ENCODE data around the gene STT3B.
"Not testable (repeated sequence)": the region's sequence is repeated elsewhere in the genome, so short reads cannot be mapped to it uniquely, and the experiment has no call there.

The STT3B gene

DNA sequence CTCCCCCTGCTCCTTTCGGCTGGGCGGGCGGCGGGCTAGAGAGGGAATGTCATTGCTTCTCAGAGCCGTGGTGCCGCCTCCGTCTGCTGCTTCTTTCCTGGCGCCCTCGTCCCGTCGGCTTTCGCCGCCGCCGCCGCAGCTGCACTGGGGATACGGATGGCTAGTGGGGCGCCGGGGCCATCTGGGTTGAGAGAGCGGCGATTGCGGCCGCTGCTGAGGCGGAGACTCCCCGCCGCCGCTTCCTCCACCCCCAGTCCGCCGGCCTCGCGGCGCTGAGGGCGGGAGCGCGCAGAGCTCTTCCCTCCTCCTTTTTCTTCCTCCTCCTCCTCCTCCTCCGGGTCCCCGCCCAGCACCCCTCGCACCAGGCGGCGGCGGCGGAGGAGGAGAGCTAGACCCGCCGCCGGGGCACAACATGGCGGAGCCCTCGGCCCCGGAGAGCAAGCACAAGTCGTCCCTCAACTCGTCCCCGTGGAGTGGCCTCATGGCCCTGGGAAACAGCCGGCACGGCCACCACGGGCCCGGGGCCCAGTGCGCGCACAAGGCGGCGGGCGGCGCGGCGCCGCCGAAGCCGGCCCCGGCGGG lies at the start of gene STT3B:
TSS of gene STT3B (plus strand) at position 339 of the 582 bp plus-strand sequence. CDS start at position 413, 74 bp downstream.
- DNase-seq (ENCODE audit: low read depth, low spot score): no peak

DNA sequence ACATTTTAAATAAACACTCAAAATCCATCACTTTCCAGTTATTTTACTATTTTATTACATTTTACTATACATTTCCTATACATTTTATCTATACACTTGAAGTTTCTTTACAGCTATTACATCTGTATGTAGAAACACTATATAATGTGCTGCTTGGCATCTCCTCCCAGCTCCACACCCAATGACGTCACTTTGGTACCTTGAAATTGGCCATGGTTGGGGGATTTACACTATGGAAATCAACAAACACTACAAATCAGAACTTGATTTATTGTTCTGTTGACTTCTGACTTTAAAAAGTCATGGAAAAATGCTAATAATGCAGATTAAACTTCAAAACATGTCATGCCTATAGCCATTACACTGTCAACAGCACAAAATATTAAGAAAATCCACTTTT lies 48.9 kb upstream of the STT3B start:
- DNase-seq (ENCODE audit: low read depth, low spot score): no peak

DNA sequence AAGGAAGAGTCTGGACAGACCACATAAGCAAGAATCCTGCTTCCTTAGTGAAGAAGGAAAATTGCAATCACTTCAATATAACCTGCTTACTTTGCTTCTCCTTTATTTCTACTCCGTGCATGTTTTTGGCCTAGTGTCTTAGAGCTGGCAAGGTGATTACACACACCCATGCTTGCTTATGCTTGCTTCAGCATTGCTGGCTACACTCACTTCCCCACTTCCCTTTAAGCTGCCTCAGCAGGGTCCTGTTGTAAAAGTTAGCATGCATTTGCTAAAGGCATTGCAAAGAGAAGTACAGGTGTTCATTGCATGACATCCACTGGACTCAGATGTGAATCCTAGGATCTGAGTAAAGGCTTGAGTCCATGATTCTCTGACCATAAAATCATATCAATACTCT lies 47.5 kb upstream of the STT3B start:
- no peak for DNase-seq (ENCODE audit: low read depth, low spot score)

DNA sequence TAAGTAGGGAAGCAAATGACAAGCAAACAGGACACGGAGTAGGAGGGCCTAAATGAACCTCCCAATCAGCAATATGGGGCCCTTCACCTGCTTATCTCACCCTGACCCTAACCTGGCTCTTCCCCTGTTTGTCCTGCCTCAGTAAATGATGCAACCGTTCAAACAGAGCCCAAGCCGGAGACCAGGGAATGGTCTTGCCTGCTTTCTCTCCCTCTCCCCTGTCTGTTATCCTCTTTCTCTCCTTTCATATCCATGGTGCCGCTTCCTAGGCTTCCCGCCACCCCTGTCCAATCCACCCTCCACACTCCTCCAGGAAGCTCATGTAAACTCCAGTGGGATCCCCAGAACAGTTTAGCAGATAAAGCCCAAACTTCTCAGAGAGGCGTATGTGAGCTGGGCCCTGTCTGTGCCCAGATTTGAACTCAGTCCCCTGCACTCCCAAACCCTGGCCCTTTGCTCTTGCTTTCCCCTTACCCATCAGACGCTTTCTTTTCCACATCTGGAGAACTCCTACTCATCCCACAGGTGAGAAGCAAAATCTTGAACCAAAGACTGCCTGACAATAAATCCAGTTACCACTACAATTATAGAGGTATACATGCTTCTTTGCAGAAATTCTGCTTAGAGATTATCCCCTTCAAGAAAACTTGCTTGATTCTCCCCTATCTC lies 45.7 kb upstream of the STT3B start:
- DNase-seq (ENCODE audit: low read depth, low spot score): no peak

DNA sequence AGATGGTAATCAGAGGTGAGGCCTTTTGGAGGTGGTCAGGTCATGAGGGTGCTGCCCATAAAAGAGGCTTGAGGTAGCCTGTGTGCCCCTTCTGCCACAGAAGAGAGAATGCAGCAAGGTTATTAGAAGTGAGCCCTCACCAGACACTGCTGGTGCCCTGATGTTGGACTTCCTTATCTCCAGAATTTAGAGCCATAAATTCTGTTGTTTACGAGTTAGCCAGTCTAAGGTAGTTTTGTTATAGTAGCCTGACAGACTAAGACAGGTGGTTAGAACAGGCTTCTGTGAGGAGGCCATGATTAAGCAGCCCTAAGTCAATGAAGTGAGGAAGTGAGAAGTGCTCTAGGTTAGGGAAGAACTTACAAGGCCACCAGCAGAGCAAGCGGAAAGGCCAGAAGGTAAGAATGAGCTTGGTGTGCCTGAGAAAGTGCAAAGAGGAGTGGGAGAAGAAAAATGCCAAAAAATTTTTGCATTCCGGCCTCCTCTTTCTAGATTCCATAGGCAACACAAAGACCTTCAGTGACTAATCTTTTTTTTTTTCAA lies 44.2 kb upstream of the STT3B start:
- DNase-seq (ENCODE audit: low read depth, low spot score): no peak

DNA sequence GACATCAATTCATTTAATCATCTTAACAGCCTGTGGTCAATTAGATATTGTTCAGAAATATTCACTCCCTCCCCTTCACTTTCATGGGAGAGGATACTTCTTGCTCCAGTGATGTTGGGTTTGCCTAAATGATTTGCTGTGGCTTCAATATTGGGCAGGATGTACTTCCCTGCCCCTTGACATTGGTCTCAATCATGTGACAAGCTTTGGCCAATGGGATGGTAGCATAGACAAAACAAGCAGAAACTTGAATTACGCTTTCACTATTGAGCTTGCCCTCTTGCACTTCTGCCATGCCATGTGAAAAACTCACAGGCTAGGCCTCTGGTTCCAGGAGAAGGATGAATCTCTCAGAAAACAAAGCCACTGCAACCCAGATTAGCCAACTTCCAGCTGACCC lies 42.2 kb upstream of the STT3B start:
- DNase-seq (ENCODE audit: low read depth, low spot score): no peak

DNA sequence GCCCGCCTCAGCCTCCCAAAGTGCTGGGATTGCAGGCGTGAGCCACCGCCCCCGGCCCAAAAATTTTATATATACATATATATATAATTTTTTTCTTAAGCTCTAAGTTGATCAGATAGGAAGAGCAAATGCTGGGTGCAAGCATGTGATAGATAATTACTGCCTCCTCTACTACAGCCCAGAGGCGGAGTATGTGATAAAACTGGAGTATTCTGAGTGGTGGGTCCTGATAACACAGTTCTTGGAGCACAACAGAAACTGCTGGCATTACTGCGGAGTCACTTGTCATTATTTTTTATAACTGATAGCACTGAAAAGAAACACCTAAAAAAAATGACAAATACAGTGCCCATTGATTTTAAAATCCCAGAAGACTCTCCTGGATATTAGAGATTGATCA lies 41.1 kb upstream of the STT3B start:
- no peak for DNase-seq (ENCODE audit: low read depth, low spot score)

DNA sequence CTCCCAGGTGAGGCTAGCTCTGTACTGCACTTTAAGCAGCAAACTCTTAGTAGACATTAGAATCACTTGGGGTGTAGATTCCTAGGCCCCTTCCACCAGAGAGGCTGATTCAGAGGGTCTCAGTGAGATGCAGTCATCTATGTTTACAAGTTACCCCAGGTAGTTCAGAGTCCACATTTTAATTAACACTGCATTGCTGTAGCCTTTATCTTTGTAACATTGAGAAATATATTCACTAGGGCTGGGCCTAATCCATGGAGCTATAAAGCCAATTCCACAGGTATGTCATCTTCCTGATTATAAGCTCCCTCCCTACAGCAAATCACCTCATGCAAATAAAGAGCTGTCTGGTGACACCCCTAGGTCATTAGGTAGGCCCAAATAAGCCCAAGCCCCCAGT lies 39.6 kb upstream of the STT3B start:
- DNase-seq (ENCODE audit: low read depth, low spot score): no peak

DNA sequence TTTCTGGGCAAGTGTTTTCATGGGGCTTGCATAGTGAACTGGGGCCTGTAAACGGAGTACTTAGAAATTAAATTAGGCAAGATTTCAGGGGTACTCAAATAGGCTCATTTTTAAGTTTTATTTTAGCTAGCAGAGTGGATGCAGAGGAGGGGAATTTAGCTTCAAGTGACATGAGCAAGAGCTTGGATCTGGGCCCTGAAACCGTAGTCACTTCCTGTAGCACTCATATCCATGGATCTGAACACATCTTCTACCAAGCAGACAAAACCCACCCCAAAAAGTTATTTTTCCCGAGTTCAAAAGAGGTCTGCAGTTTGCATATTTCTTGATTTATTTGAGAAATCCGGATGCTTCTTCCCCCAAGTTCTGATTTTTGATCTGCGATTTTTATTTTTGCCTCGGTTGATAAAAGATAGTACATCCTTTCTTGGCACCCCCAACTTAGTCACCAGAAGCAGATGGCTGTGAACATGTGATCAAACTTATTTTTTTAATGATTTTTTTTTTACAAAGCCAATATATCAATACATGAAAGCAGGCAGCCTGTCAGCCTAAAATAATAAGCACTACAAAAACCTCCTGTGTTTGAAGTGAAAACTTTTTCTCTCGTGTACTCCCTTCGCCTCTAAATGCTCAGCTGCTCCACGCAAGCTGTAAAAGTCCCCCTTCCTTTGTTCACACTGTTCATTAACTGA lies 36.6 kb upstream of the STT3B start:
- DNase-seq (ENCODE audit: low read depth, low spot score): no peak

DNA sequence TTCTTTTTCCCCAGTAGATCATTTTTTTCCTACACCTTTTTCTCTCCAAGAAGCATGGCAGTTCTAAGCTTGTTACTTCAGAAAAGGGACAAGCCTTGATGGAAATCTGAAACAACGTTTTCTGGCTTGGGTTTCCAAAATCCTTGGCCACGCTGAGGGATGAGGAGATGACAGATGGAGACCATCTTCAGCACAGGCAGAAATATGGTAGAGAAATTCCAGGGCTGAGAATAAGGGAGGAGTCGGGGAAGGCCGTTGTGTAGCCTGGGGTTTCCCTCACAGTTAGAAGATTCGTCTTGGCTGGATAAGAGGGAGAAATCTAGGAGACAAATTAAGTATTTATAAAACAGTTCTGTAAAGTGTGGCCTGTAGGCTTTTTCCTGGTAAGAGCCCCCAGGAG lies 33.9 kb upstream of the STT3B start:
- DNase-seq (ENCODE audit: low read depth, low spot score): no peak

DNA sequence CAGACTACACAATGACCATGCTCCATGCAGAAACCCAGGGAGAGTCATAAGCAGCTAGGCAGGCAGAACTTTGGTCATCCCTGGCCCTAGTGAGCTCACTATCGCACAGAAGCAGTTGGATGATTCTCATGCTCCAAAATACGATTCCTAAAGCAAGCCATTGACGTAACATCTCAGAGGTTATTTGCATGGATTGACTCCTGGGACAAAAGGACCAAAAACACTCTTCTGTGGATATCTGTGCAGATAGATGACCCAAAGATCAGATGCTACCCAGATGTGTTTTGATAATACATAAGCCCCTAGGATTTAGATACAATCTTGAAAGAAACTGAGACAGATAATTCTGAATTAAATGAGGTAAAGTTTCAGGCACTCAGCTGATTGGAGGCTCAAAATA lies 33.4 kb upstream of the STT3B start:
- DNase-seq (ENCODE audit: low read depth, low spot score): no peak

DNA sequence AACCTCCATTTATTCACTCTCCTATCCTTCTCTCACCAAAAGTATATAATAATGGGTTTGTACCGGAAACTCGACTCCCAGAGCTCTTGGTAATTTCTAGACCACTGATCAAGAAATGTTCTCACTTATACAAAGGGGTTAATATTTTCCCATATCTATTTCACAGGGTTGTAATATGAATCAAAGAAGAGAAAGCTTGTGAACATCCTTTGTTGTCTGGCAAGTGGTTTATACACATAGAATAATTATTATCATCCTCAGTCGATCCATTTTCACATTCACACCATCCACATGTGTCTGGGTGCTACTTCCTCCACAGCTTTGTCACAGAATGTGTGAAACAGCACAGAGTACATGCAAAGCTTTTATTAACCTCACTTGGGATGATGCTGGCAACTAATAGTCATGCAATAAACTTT lies 29.9 kb upstream of the STT3B start:
- DNase-seq (ENCODE audit: low read depth, low spot score): no peak

DNA sequence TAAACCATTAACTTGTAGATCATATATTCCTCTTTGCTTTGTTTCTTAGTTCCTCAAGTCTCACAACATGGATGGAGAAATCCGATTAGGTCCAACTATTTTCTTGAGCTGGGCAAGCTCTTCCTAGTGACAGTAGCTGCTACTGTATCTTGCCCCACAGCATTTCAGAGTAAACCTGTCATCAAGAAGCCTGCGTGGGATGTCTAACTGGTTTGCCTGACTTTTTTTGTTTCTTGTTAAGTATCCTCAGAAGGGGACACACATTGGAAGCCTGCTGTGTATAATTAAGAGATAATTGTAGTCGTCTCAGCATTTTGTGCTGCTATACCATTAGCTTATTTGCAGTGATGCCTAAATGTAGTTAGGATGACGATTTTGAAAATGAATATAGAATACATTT lies 29.3 kb upstream of the STT3B start:
- DNase-seq (ENCODE audit: low read depth, low spot score): no peak

DNA sequence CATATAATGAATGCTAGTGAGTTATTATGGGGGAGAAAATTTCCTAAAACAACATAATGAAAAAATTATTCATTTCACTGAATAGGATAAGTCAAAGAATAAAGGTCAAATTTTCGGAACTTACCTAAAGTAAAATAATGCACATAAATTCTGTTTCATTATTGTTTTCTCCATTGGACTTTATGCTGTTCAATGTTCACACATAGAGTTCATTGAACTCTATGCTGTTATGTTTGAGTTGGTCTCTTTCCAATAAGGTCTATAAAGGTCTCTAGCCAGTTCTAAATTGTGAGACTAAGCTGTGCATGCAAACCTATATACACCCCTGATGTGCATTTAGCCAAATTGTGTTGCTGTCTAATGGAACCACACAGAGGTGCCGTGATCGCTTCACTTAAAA lies 28.5 kb upstream of the STT3B start:
- no peak for DNase-seq (ENCODE audit: low read depth, low spot score)

DNA sequence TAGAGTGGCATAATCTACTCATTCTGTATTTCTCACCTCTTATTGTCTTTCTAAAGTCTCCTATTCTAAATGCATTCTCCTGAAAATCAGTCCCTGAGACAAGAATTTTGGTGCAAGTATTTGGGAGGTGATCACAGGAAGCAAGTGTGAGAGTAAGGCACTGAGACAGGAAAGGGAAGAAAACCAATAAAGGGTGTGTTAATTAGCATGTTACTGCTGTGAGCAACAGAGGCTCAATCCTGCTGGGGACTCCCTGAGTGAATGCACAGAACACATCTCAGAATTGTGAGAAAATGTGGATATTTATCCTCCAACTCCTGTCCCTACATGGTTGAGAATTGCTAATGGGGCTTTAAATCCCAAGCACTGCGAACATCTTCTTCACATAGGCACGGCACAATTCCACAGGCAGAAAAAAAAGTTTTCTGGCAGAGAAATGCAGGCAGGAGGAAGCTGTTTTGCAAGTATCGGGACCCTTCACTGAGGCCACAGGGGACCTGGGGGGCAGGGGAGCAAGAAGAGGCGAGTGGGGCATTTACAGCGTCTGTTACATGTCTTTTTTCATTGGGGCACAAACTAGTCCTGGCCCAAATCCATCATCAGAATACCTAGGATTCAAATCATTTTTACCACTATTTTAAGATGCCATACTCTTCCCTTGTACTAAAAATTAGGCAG lies 27.2 kb upstream of the STT3B start:
- no peak for DNase-seq (ENCODE audit: low read depth, low spot score)

DNA sequence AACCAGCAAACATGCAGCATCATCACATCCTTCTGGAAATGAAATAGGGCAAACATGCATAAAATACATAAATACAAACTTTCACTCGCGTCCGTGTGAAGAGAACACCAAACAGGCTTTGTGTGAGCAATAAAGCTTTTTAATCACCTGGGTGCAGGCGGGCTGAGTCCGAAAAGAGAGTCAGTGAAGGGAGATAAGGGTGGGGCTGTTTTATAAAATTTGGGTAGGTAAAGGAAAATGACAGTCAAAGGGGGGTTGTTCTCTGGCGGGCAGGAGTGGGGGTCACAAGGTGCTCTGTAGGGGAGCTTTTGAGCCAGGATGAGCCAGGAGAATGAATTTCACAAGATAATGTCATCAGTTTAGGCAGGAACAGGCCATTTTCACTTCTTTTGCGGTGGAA lies 26.2 kb upstream of the STT3B start:
- DNase-seq (ENCODE audit: low read depth, low spot score): not testable (repeated sequence)

DNA sequence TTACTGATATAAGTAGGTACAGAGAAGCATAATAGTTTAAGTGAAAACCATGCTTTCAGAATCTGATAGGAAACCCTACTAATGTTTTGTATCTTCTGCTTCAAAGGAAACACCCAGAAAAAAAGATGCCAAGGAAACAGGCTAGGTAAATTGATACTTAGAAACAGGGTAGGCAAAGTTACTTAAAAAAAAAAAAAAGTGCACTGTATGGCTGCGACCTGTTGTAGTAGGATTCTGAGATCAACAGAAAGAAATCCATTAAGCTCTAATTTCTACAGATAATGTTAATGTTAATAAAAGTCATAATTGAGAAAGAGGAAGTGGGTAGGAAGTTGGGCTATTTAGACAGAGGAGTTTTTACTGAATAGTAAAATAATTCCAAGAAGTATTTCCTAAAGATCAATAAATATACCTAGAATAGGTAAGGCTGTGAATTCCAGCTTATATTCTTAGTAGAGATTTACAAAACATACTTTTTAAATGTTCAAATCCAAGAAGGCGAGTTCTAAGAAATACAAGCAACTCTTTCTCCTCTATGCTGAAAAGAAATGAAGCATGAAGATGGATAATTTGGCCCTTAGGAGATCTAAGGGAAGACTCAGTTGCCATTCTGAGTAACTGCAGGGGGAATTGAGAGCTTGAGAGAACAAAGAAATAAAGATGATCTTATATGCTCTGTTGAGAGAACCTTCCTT lies 24.1 kb upstream of the STT3B start:
- no peak for DNase-seq (ENCODE audit: low read depth, low spot score)

DNA sequence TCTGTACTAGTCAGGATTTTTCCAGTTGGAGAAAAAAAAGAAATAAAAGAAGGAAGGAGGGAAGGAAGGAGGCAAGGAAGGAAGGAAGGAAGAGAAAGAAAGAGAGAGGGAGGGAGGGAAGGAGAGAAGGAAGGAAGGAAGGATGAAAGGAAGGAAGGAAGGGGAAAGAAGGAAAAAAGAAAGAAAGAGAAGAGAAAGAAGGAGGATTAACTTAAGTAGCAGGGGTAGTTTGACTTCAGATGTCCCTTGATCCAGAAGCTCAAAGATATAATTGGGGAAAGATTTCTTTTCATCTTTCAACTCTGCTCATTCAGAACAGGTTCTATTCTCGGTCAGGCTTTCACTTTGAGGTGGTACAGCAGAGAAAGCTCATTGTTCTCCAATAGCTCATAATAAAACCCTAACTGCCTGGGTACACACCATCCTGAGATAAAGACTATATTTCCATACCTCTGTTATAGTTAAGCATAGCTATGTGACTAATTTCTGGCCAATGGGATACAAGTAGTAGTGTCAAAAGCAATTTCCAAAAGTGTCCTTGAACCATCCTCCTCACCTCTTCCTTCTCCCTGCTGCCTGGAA lies 23.5 kb upstream of the STT3B start:
- DNase-seq (ENCODE audit: low read depth, low spot score): no peak

DNA sequence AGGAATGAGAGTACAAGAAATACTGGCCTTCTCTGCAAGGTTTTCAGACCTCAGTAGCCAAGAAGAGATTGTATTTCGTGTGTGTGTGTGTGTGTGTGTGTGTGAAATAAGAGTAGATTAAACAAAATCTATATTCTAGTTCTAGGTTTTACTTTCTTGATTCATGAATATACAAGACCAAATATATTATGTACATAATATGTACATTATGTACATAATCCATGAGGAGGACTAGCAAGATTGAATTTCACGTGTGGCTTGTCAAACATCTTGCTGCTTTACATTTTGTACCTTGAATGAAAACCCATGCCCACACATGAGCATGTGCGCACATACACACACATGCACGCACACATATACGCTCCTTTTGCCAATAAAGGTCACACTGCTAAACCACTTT lies 18.2 kb upstream of the STT3B start:
- no peak for DNase-seq (ENCODE audit: low read depth, low spot score)

DNA sequence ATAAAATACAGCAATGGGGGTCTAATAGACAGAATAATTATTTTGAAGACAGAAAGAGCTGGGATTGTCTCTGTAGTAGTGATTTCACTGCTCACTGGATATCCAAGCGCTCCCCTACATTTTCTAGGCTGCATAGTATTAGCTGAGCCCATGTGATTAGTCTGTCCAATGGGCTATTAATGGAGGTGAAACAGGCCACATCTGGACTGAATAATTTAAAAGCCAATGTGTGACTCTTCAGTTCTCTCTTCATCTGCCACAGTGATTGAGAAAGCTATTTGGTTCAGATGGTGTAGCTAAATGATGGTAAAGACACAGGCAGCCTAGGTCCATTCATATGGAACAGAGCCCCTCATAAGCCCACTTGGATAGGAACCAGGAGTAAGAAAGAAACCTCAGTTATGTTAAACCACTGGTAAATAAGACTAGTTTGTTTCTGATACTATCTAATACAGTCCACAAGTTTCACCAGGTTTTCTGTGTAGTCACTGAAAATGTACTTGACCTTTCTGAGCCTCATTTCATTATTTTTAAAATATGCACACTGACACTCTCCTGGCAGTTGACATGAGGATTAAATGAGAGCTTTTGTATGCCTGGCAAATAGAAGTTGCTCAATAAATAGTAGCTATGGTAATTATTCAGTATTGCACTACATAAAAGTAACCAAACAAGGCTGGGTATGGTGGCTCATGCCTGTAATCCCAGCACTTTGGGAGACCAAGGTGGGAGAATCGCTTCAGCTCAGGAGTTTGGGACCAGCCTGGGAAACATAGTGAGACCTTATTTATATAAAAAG lies 17.0 kb upstream of the STT3B start:
- DNase-seq (ENCODE audit: low read depth, low spot score): no peak

DNA sequence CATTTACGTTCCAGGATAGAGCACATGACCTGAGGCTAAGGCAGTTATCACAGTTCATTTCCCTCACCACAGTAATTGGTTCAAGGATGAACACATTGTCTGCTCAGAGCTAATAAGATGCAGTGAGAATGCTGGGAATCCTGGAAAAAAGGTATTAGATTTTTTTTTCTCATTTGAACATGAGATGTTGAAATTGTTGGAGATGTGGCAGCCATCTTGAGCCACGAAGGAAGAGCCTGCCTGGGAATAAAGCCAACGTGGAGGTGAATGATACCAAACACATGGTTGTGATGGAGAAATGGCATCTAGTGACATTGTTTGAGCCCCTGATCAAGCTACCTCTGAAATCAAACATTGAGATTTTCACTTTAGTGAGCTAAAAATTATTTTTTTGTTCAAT lies 16.0 kb upstream of the STT3B start:
- DNase-seq (ENCODE audit: low read depth, low spot score): no peak
